Measurements from ENCODE around the gene PRKAG2. TPM values are rescaled to one million over a fixed set of nuclear protein-coding genes. Genes with fewer than 3 reads are reported as not detected.

Gene PRKAG2
- total RNA-seq, 4 donors from 2014 or later, result 38.8 to 94.4 (median 73.2) TPM

DNA sequence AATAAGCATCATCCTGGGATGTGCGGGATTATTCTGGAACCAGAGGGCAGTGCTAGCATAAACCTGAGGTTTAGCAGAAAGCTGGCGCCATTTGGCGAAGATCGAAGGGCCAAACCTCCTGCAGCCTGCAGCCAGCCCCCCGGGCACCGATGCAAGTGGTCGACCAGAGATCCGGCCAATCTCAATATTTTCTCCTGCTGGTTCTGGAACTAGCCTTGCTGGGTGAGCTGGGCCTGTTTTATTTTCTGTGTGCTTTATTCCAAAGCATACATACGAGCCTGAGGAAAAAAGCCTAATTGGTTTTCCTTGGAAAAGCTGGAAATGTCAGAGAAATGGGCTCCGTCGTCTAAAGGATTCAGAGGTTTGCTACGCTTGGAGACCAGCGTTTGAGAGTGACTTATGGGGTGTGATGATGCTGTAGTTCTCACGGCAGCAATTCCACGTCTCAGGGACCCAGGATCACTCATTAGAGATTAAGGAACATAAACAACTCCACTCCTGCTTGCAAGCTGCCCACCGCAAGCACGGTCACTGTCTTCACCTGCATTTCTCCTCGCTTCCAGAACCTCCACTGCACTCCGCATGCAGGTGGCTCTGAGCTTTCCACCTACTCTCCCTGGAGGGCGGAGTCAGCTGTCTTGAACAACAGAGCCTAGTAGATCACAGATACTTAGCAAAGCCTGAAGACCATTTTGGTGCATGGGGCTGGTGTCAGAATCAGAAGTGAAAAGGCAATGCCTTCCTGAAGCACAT, 60.2 kb downstream of the PRKAG2 start:
- no peaks in the 10 kb centered on the region for H3K36me3 ChIP-seq
- no peak overlapping the region for H3K4me3 ChIP-seq
- H3K9me3 ChIP-seq, result no peaks in the 10 kb centered on the region
- H3K4me1 ChIP-seq, result peaks cover 0 to 11% (median 2%) of the 10 kb centered on the region in 4 donors
- no peak overlapping the region for H3K27ac ChIP-seq
- TF ChIP-seq POLR2A (IDR thresholded peaks at IDR 0.05), result no peak
- TF ChIP-seq, protein P1, sequence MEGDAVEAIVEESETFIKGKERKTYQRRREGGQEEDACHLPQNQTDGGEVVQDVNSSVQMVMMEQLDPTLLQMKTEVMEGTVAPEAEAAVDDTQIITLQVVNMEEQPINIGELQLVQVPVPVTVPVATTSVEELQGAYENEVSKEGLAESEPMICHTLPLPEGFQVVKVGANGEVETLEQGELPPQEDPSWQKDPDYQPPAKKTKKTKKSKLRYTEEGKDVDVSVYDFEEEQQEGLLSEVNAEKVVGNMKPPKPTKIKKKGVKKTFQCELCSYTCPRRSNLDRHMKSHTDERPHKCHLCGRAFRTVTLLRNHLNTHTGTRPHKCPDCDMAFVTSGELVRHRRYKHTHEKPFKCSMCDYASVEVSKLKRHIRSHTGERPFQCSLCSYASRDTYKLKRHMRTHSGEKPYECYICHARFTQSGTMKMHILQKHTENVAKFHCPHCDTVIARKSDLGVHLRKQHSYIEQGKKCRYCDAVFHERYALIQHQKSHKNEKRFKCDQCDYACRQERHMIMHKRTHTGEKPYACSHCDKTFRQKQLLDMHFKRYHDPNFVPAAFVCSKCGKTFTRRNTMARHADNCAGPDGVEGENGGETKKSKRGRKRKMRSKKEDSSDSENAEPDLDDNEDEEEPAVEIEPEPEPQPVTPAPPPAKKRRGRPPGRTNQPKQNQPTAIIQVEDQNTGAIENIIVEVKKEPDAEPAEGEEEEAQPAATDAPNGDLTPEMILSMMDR (IDR thresholded peaks at IDR 0.05), result no peak
- peak in 1 of 3 donors; percentile 19 for DNase-seq
- H3K27me3 ChIP-seq, result no peaks in the 10 kb centered on the region

DNA sequence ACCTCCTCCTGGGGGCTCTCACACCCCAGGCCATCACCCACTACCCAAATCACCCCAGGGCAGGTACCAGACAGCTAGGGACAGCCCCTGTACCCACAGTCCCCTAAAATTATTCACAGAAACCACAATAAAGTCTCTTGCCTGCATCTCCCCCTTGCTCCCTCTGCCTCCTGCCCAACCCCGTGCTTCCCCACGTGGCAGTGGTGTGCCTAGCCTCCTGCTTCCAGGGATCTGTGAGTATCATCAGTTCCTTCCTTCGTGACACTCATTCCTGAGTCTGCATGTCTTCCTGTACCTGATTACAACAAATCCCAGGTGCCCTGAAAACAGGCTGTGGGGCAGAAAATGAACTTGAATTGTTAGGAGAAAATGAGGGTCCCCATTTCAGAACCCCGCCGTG, 61.5 kb downstream of the PRKAG2 start:
- Histone ChIP-seq H3K27me3 (no peaks in the 10 kb centered on the region), H3K9me3 (no peaks in the 10 kb centered on the region), H3K4me1 (peaks cover 0 to 12% (median 0%) of the 10 kb centered on the region in 4 donors), H3K27ac (no peak overlapping the region), H3K36me3 (no peaks in the 10 kb centered on the region), H3K4me3 (no peak overlapping the region)
- no peak for DNase-seq
- no peak for TF ChIP-seq POLR2A (IDR thresholded peaks at IDR 0.05)
- TF ChIP-seq, protein P1 (IDR thresholded peaks at IDR 0.05), result no peak

DNA sequence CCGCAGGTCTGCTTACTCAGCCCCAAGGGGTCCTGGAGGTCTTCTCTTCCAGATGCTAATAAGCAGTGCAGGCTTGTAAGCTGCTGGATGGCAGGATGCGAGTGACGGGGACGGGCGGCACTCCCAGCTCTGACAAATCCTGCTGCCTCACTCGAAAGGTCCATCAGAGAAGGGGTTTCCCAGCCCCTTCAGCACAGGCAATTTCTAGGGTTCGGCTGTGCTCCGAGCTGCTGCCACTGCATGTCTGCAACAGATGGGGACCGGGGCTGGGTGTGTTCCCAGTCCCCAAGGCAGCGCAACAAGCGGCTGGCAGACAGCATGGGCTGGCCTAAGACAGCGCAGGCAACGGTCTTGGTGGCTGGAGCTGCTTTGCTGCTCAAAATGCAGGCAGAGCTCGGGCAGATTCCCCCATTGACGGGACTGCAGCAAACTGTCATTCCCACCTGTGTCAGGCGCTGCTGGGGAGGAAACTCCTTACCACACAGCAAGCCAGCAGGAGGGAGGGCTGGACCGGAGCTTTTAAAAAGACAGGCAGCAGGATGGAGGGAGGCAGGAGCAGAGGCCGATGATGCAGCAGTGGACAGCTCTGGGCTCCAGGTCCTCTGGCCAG, 62.4 kb downstream of the PRKAG2 start:
- no peak overlapping the region for H3K4me3 ChIP-seq
- DNase-seq, result no peak
- no peak overlapping the region for H3K27ac ChIP-seq
- H3K9me3 ChIP-seq, result no peaks in the 10 kb centered on the region
- H3K4me1 ChIP-seq, result peaks cover 0 to 14% (median 0%) of the 10 kb centered on the region in 4 donors
- H3K36me3 ChIP-seq, result no peaks in the 10 kb centered on the region
- TF ChIP-seq POLR2A (IDR thresholded peaks at IDR 0.05), result no peak
- TF ChIP-seq, protein P1 (IDR thresholded peaks at IDR 0.05), result no peak
- H3K27me3 ChIP-seq, result no peaks in the 10 kb centered on the region

DNA sequence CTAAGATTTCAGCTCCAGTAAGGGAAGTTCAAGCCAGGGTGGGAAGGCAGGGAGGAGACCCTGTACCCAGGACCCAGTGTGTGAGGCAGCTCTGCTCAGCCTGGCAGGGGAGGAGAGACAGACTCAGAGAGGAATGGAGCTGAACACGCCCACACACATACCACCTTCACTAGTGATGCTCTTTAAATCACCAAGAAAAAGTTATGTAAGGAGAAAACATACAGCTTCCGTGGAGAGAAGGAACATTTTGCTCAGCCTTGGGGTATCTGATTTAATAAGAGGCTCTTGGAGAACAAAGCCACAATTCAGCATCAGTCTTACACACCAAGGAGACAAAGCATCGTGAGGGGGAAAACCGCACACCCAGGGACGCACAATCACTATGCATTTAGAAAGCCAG, 62.9 kb downstream of the PRKAG2 start:
- no peaks in the 10 kb centered on the region for H3K36me3 ChIP-seq
- peaks cover 0 to 14% (median 0%) of the 10 kb centered on the region in 4 donors for H3K4me1 ChIP-seq
- TF ChIP-seq, protein P1 (IDR thresholded peaks at IDR 0.05), result no peak
- TF ChIP-seq POLR2A (IDR thresholded peaks at IDR 0.05), result no peak

DNA sequence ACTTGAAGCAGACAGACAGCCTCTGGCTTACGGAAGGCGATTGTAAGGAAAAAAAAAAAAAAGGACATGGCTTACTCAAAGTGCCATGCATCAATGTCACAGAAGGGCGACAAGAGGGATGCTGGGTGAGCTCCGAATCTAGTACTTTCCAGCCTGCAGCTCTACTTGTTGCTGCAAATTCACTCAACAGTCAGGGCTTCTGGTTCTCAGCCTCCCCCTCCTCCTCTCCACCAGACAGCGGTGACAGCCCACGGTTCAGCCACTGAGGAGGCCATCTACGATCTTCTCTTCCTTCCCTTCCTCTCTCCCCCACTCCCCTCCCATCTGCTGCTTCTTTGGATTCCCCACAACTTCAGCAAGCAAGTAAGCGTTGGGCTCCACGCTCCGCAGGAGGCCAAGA, 63.5 kb downstream of the PRKAG2 start:
- H3K36me3 ChIP-seq, result no peaks in the 10 kb centered on the region
- H3K27ac ChIP-seq, result no peak overlapping the region
- peaks cover 0 to 19% (median 2%) of the 10 kb centered on the region in 4 donors for H3K4me1 ChIP-seq
- H3K4me3 ChIP-seq, result no peak overlapping the region
- peak in 1 of 3 donors; percentile 15 for DNase-seq
- TF ChIP-seq POLR2A (IDR thresholded peaks at IDR 0.05), result no peak
- TF ChIP-seq, protein P1 (IDR thresholded peaks at IDR 0.05), result no peak
- H3K9me3 ChIP-seq, result no peaks in the 10 kb centered on the region
- H3K27me3 ChIP-seq, result no peaks in the 10 kb centered on the region

More for the DNA sequence above, 62.9 kb downstream of the PRKAG2 start:
- no peak overlapping the region for H3K4me3 ChIP-seq
- DNase-seq, result peak in 1 of 3 donors; percentile 13
- no peak overlapping the region for H3K27ac ChIP-seq
- H3K27me3 ChIP-seq, result no peaks in the 10 kb centered on the region
- H3K9me3 ChIP-seq, result no peaks in the 10 kb centered on the region

Measured in Peyer's patch (tissue), 4 donors.